Measurements from ENCODE around the gene KATNB1.

Gene KATNB1

GRCh38 chr16:57730771-57731730, 4.5 kb upstream of the KATNB1 start:
- TF ChIP-seq CTCF (IDR thresholded peaks at IDR 0.05; ENCODE audit: borderline replicate concordance, insufficient read depth, low read depth, low read length) = no peak
- no peak overlapping the region for H3K4me3 ChIP-seq (ENCODE audit: low read depth, low read length)

- no peak overlapping the region for H3K4me3 ChIP-seq (ENCODE audit: low read depth, low read length)
- no peak for TF ChIP-seq CTCF (IDR thresholded peaks at IDR 0.05; ENCODE audit: borderline replicate concordance, insufficient read depth, low read depth, low read length)
These were observed 3.5 kb upstream of the KATNB1 start for GRCh38 chr16:57732037-57732436.

GRCh38 chr16:57732714-57733113, 2.9 kb upstream of the KATNB1 start:
- no peak overlapping the region for H3K4me3 ChIP-seq (ENCODE audit: low read depth, low read length)
- no peak for TF ChIP-seq CTCF (IDR thresholded peaks at IDR 0.05; ENCODE audit: borderline replicate concordance, insufficient read depth, low read depth, low read length)

- peak overlapping the region; percentile 65 for H3K4me3 ChIP-seq (ENCODE audit: low read depth, low read length)
- TF ChIP-seq CTCF (IDR thresholded peaks at IDR 0.05; ENCODE audit: borderline replicate concordance, insufficient read depth, low read depth, low read length) = no peak
These were observed 1.2 kb upstream of the KATNB1 start for GRCh38 chr16:57734308-57734924.

- H3K4me3 ChIP-seq (ENCODE audit: low read depth, low read length) = peak overlapping the region; percentile 95
- no peak for TF ChIP-seq CTCF (IDR thresholded peaks at IDR 0.05; ENCODE audit: borderline replicate concordance, insufficient read depth, low read depth, low read length)
These were observed 430 bp upstream of the KATNB1 start for GRCh38 chr16:57734925-57735754.

- H3K4me3 ChIP-seq (ENCODE audit: low read depth, low read length) = peak overlapping the region; percentile 95
- TF ChIP-seq CTCF (IDR thresholded peaks at IDR 0.05; ENCODE audit: borderline replicate concordance, insufficient read depth, low read depth, low read length) = no peak
These were observed 1.1 kb downstream of the KATNB1 start for GRCh38 chr16:57736419-57737351.
